ENCODE measurements around the gene SETD2.

- TF ChIP-seq CTCF (IDR thresholded peaks at IDR 0.05; ENCODE audit: low read depth, low read length, missing input control) (peak; percentile 19), MAX (IDR thresholded peaks at IDR 0.05) (peak; percentile 80), RAD21 (IDR thresholded peaks at IDR 0.05) (peak; percentile 33 to 56), SP1 (IDR thresholded peaks at IDR 0.05) (peak; percentile 46), GABPA (IDR thresholded peaks at IDR 0.05 in 1 of 2, conservative IDR thresholded peaks at IDR 0.05 in 1 of 2) (peak in 1 of 2 donors; percentile 45), TAF1 (conservative IDR thresholded peaks at IDR 0.05) (no peak), ZBTB33 (IDR thresholded peaks at IDR 0.05) (no peak), JUND (IDR thresholded peaks at IDR 0.05) (no peak)
These were observed at the start of gene SETD2 for GRCh38 chr3:47164007-47164881.
